Peyer's patch (tissue), 4 donors: ENCODE data around the gene STX1A.

ENCODE experiments used
- POLR2A ChIP-seq, 2 donors: fragments of 450-650 bp; IDR thresholded peaks; one replicate each; pipeline ENCODE4 v1.5.1; 2017; ENCODE audit warnings: antibody characterized with exemption in 2 of 2, mild to moderate bottlenecking in 2 of 2, moderate library complexity in 2 of 2
- TF ChIP-seq, protein P1 (sequence below), 6 experiments: fragments of 450-650 bp in 4 of 6; fragments of 200-600 bp in 2 of 6; sonication (generic) in 1 of 6; IDR thresholded peaks; one replicate each; pipeline ENCODE4 v1.5.1; 2017 to 2019; ENCODE audit warnings: antibody characterized with exemption in 6 of 6, mild to moderate bottlenecking in 3 of 6, moderate library complexity in 1 of 6

DNA sequence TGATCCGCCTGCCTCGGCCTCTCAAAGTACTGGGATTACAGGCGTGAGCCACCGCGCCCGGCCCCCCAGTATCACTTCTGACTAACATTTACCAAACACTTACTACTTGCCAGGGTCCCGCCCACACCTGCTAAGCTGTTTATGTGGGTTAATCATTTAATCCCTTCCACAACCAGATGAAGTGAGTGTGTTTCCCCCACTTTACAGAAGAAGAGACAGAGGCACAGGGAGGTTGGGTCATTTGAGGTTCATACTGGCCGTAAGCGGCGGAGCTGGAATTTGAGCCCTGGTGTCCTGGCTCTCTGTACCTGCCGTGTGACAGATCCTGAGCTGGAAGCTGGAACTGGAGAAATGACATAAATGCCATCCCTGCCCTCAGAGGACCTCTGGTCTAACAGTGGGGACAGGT is 66.9 kb downstream of the STX1A start:
- TF ChIP-seq, protein P1, sequence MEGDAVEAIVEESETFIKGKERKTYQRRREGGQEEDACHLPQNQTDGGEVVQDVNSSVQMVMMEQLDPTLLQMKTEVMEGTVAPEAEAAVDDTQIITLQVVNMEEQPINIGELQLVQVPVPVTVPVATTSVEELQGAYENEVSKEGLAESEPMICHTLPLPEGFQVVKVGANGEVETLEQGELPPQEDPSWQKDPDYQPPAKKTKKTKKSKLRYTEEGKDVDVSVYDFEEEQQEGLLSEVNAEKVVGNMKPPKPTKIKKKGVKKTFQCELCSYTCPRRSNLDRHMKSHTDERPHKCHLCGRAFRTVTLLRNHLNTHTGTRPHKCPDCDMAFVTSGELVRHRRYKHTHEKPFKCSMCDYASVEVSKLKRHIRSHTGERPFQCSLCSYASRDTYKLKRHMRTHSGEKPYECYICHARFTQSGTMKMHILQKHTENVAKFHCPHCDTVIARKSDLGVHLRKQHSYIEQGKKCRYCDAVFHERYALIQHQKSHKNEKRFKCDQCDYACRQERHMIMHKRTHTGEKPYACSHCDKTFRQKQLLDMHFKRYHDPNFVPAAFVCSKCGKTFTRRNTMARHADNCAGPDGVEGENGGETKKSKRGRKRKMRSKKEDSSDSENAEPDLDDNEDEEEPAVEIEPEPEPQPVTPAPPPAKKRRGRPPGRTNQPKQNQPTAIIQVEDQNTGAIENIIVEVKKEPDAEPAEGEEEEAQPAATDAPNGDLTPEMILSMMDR (IDR thresholded peaks at IDR 0.05): peak in 1 of 6 experiments; percentile 14
- TF ChIP-seq POLR2A (IDR thresholded peaks at IDR 0.05): peak in 1 of 2 donors; percentile 29
